Stimulated activated CD4-positive, alpha-beta T cell treated with anti-CD3 and anti-CD28 coated beads, TNF-alpha, amount 100 ng/mL, for 4 hours (primary cell): Measurements from ENCODE around the gene GTF2IRD1.
"Not testable (repeated sequence)": the region's sequence is repeated elsewhere in the genome, so short reads cannot be mapped to it uniquely, and the experiment has no call there.

Source experiments
- DNase-seq, 3 experiments: peaks; one replicate each; pipeline ENCODE4 v3.0.0-alpha.2; 2020; ENCODE audit warnings: low read depth in 3 of 3

The GTF2IRD1 gene

GRCh38 chr7:74512762-74513161, 59.1 kb downstream of the GTF2IRD1 start:
- no peak for DNase-seq

- DNase-seq, result no peak
Observed at GRCh38 chr7:74514131-74514591, 60.5 kb downstream of the GTF2IRD1 start.

- DNase-seq, result no peak
Observed at GRCh38 chr7:74515276-74515675, 61.6 kb downstream of the GTF2IRD1 start.

DNA sequence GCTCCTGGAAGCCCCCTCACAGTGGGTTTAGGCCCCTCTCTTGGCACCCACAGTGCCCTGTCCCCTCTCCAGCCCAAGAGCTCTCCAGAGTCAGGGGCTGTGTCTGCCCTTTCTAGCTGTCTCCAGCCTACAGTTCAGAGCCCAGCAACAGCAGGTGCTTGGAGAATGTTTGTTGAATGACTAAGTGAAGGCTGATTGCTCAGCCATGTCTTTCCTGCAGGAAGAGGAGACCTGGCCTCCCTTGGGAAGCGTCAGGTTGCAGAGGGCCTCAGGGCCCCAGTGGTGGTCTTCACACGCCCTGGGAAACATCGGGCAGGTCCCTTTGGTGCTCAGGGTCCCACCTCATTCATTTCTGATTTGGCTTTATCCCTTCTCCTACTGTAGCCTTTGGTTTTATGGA, 62.5 kb downstream of the GTF2IRD1 start:
- DNase-seq, result no peak

DNA sequence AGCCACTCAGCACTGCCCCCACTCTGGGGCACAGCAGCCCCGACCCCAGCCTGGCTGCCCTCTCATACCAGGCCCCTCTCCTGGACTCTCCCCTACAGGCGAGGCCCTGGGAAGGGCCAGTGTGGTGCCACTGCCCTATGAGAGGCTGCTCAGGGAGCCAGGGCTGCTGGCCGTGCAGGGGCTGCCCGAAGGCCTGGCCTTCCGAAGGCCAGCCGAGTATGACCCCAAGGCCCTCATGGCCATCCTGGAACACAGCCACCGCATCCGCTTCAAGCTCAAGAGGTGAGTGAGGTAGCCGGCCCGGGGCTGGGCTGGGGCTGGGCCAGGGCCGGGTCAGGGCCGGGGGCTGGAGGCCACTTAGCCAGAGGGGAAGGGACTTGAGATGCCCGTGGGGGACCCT, 64.3 kb downstream of the GTF2IRD1 start:
- no peak for DNase-seq

- DNase-seq, result no peak
Observed at GRCh38 chr7:74518654-74519053, 64.9 kb downstream of the GTF2IRD1 start.

- no peak for DNase-seq
Observed at GRCh38 chr7:74519395-74519794, 65.7 kb downstream of the GTF2IRD1 start.

GRCh38 chr7:74521855-74522254, 68.1 kb downstream of the GTF2IRD1 start:
- no peak for DNase-seq

GRCh38 chr7:74522281-74522905, 68.7 kb downstream of the GTF2IRD1 start:
- no peak for DNase-seq

GRCh38 chr7:74523015-74523414, 69.3 kb downstream of the GTF2IRD1 start:
- no peak for DNase-seq

DNA sequence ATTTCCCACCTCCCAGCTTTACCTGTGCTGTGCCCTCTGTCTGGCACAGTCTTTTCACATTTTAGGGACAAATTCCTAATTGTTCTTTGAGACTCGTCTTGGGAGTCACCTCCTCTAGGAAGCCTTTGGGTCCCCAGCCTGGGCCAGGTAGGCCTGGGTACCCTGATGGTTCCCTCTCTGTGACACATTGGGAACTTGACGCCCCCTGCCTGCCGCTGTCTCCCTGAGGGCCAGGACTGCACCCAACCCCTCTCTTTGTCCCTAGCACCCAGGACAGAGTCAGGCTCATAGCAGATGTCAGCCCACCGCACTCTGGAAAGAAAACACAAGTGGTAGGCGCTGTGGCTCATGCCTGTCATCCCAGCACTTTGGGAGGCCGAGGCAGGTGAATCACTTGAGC, 71.4 kb downstream of the GTF2IRD1 start:
- no peak for DNase-seq

- no peak for DNase-seq
Observed at GRCh38 chr7:74525881-74526280, 72.2 kb downstream of the GTF2IRD1 start.

DNA sequence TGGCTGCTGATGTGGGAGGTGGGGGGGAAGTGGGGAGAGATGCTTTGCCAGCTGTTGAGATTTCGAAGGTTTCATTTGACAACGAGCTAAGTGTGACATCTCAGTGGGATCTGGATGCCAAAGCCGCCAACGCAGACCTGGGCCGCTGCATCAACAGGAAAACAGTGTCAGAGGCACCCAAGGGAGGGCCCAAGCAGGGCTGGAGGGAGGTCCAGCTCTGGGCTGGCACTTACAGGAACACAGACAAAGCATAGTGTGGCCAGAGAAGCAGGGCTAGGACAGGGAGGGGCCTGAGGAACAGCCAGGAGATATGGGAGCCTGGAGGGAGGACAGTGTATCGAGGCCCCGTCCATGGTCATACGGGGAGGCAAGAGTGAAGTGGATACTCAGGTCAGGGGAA, 73.1 kb downstream of the GTF2IRD1 start:
- no peak for DNase-seq

- no peak for DNase-seq
Observed at GRCh38 chr7:74527842-74528241, 74.1 kb downstream of the GTF2IRD1 start.

GRCh38 chr7:74528773-74529172, 75.1 kb downstream of the GTF2IRD1 start:
- not testable (repeated sequence) for DNase-seq

DNA sequence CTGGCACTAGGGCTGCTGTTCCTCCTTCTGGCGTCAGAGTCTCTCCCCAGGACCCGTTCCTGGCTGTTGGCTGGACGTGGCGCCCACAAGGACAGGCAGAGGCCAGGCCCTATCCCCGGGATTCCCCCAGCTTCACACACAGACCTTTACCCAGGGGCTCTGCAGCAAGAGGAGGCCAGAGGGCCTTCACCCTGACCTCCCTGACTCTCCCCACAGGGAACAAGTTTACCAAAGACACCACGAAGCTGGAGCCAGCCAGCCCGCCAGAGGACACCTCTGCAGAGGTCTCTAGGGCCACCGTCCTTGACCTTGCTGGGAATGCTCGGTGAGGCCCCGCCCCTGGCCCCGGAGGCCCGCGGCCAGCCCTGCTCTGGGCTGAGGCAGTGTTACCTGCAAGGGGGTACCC, 82.2 kb downstream of the GTF2IRD1 start:
- DNase-seq, result no peak

GRCh38 chr7:74541937-74542336, 88.2 kb downstream of the GTF2IRD1 start:
- not testable (repeated sequence) for DNase-seq

DNA sequence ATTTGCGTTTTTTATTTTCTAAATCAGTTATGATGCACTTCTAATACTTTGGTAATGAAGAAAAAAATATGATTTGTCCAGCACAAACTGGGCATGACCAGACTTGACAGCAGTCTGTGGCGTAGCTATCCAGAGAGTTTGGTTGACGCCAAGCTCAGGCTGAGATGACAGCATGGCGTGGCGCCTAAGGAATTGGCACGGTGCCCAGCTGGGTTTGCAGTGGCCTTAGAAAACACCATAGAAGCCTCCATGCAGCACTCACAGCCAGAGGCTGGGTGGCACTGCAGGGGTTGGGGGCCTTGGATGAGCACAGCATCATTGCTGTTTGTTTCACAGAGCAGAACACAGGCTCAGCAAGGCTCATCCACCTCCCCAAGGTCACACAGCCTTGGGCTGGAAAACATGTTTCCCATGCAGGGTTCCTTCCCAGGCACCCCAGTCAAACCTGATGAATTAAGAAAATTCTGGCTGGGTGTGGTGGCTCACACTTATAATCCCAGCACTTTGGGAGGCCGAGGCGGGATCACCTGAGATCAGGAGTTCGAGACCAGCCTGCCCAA, 88.9 kb downstream of the GTF2IRD1 start:
- DNase-seq, result no peak

GRCh38 chr7:74544706-74545469, 91.2 kb downstream of the GTF2IRD1 start:
- DNase-seq, result no peak

- no peak for DNase-seq
Observed at GRCh38 chr7:74545921-74546320, 92.2 kb downstream of the GTF2IRD1 start.

DNA sequence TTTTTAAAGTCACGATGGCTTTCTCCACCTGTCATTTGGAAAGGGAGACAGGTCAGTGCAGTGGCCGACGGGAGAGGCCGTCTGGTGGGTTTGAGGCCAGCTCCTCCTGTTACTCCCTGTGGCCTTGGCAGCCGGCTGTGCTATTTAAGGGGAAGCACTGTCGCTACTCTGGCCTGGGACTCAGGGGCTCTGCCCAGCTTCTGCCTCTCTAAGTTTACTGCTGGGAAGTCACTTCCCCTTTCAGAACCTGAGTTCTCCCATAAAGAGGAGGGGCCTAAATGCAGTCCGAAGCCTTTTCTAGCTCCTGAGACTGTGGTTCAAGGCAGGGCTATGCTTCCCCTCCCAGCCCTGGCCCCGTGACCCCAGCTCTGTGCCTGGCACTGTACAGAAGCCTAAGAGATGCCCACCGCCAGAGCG, 99.9 kb downstream of the GTF2IRD1 start:
- not testable (repeated sequence) for DNase-seq

GRCh38 chr7:74554178-74554577, 100.5 kb downstream of the GTF2IRD1 start:
- DNase-seq, result no peak
